ENCODE measurements around the gene FBXL17.

DNA sequence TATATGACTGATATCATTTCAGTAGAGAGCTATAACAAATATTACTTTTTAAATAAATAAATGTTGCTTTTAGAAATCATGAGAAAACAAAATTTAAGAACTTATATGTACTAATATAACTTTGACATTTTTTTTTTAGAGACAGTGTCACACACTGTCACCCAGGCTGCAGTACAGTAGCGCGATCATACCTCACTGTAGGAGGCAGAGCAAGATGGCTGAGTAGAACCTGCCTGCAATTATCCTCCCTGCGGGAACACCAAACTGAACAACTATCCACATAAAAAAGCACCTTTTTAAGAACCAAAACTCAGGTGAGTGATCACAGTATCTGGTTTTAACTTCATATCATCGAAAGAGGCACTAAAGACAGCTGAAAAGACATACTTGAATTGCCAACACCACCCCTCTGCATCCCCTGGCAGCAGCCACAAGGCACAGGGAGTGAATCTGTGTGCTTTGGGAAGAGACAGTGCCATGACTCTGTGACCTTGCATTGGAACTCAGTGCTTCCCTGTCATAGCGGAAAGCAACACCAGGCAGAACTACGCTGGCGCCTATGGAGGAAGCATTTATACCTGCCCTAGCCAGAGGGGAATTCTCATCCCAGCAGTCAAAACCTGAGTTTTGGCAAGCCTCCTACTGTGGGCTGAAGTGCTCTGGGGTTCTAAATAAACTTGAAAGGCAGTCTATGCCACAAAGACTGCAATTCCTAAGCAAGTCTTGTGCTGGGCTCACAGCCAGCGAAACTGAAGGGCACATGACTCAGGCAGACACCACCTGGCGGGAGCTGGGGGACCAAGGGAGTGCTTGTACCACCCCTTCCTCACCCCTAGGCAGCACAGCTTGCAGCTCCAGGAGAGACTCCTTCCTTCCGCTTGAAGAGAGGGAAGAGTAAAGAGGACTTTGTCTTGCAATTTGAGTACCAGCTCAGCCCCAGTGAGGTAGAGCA, 142.7 kb downstream of the FBXL17 start:
- TF ChIP-seq CTCF (IDR thresholded peaks at IDR 0.05) (no peak), POLR2A (IDR thresholded peaks at IDR 0.05) (no peak), POLR2AphosphoS5 (IDR thresholded peaks at IDR 0.05) (no peak)
